T-helper 22 cell (primary cell): ENCODE results near the gene PXDN.
"Not testable (repeated sequence)": the region's sequence is repeated elsewhere in the genome, so short reads cannot be mapped to it uniquely, and the experiment has no call there.

Experiments
- DNase-seq: peaks from one replicate; pipeline ENCODE4 v3.0.0-alpha.2; 2020; ENCODE audit warnings: low read depth

PXDN gene

DNA sequence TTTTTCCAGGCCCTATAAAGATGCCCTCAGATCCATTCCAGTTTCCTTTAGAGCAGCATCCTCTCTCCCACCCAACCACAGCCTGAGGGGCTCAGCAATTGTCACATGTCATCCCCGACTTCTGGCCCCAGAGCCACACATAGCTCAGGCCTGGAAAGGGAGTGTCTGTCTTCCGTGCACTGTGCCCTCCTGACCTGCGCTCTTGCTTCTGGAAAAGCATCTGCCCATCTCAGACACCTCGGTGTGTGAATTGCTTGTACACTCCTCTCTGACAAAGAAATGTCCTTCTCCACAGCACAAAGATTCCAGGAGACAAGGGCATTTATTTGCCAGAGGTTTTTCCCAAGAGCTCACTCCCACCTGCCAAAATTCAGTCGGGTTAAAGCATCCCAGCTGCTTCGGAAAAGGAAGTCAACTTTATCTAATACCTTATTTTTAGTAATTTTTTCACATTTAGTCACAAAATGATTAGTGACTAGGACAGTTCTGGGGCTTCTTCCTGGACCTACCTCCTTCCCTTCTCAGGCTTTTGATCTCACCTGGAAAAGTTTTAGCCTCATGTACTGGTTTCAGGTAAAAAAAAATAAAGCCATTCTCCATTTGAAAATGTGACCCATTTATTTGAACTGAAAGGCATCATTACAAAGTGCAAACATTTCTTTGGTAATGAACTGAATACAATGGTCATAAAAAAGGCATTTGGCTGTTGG, 112.9 kb downstream of the PXDN start:
- no peak for DNase-seq

DNA sequence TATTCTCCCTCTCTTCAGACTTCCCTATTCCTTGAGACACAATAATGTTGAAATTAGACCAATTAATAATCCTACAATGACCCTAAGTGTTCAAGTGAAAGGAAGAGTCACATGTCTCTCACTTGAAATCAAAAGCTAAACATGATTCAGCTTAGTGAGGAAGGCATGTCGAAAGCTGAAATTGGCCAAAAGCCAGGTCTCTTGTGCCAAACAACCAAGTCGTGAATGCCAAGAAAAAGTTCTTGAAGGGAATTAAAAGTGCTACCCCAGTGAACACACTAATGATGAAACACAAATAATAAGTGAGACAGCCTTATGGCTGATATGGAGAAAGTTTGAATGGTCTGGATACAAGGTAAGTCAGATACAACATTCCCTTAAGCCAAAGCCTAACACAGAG, 115.4 kb downstream of the PXDN start:
- no peak for DNase-seq

DNA sequence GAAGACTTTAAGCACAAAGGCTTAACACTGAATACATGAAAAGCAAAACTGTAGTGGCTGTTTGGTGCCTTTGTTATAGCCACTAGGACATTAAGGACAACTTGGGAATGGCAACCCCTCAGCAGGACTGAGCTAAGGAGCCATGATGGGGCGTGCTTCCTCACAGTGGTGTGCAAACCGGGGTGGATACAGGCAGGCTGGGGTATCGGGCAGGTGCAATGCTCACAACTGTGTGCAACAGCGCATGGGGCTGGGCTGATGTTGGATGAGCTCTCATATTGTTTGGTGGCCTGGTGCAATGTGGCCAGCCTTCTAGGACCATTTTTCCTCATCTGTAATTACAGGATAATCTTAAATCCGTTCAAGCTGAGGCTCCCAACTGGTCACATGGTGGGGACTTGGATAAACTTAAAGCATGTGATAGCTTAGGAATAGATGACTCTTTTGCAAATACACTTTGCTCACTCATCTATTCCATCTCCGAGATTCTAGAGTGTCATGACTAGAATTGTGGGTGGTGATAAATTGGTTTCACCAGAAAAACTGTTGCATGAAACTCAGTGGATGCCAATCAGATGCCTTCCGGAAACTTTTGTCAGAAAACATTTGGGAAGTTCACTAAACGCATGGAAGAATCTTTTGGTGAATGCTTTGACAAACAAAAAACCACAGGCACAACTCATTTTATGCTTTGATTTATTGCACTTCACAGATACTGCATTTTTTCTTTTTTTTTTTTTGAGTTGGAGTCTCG, 116.5 kb downstream of the PXDN start:
- DNase-seq = no peak

- DNase-seq = no peak
Measured at GRCh38 chr2:1626271-1626681, 118.0 kb downstream of the PXDN start.

DNA sequence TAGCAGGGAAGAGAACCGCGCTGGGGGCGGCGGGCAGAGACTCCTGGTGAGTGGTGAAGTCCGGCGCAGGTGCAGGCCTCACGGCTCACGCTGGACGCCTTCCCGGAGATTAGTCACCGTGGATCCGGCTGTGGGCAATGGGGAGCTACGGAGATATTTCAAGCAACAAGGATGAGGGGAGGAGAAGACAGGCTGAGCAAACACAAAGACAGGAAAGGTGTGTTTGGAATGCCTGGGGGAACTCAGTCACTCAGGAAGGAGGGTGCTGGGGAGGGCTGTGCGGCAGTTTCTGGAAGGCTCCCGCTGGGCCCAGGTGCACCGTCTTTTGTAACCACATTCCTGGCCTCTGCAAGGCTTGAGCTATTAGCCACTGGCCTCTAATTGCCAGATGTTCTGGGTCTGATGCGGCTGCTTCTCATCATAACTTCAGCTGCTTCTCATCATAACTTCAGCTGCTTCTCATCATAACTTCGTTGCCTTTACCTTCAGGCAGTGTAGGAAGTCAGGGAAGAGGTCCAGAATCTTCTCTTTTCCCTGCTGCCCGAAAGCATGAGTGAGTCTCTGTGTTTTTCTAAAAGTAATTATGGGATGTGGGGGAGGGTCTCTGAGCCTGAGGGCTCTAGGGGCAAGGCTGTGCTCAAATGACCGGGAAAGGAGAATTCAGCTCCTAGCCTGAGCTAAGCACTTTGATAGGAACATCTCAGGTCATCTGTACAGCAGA, 118.9 kb downstream of the PXDN start:
- no peak for DNase-seq

DNA sequence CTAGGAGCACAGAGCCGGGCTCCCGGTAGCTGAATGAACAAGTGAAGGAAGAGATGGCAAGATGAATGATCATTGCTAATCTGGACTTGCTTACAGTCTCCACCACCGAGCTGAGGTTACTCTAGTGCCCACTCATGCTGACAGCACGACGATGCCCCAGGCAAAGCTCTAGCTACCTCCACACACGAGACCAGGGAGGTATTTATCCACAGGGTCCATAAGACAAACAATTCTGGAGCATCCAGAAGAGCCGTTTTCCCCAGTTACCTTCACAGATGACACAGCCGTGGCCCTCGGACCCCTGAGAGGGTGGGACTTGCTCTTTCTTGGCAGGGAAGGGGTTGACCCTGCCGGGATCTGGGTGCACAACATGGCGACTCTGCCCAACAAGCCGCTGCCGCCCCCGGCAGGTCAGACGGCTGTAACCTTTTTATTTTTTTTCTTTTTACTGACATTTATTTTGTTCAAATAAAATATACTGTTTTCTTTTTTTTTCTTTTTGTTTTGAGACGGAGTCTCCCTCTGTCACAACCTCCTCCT, 120.3 kb downstream of the PXDN start:
- no peak for DNase-seq

- no peak for DNase-seq
Measured at GRCh38 chr2:1622521-1623200, 121.7 kb downstream of the PXDN start.

- DNase-seq = not testable (repeated sequence)
Measured at GRCh38 chr2:1621976-1622375, 122.3 kb downstream of the PXDN start.

GRCh38 chr2:1621501-1621900, 122.8 kb downstream of the PXDN start:
- DNase-seq = no peak

DNA sequence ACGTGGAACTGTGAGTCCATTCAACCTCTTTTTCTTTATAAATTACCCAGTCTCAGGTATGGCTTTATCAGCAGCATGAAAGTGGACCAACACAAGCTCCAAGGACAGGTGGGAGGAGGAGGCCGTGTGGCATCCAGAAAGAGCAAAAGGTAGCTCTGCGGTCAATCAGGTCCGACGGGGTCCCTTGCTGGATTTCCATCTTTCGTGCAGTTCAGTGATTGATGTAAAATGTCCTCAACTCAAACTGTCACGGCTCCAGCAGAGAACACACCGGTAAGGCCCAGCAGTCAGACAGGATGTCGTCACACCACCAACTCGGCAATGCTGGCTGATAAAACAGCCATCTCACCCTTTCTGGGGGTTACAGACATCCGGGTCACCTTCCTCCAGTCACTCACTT, 123.3 kb downstream of the PXDN start:
- DNase-seq = no peak

DNA sequence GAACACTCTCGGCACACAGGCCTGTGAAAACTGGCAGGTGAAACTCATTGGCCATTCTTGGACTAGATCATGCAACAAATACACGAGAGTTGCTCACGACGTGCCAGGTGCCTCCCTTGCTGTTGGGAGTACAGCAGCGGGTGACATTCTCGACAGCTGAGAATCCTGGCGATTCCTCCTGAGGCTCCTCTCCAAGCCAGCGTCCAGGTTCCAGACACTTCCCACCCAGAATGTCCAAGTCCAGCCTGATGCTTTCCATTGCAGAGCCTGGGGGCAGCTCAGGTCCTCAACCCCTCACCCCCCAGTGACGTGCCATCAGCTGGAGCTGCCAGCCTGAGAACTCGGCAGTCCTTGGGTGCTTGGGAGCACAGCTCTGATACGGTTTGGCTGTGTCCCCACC, 124.2 kb downstream of the PXDN start:
- DNase-seq = no peak

DNA sequence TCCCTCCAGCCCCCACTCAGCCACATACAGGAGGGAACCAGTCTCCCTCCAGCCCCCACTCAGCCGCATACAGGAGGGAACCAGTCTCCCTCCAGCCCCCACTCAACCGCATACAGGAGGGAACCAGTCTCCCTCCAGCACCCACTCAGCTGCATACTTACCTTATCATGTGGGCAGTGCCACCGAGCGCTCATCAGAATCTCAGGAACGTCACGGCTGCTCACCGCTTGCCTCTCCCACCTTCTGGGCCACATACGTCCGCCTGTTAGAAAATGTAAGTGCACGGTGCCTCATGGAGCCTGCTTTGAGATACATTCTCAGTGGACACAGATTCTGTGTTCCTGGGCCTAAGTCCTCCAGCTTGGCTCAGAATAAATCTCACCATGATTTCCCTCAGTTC, 124.8 kb downstream of the PXDN start:
- DNase-seq = no peak

DNA sequence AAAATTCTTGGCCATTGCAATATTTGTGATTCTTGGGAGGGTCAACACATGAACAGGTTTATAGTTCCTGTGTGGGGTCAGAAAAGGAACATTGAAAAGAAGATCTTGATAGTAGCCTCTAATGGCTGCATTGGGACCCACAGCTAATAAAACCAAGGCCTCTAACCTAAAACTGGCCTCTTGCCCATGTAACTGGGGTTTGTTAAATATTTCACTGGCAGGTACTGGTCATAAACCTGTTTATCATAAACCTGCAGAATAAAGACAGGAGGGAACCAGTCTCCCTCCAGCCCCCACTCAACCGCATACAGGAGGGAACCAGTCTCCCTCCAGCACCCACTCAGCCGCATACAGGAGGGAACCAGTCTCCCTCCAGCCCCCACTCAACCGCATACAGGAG, 125.3 kb downstream of the PXDN start:
- DNase-seq = no peak

GRCh38 chr2:1618191-1618961, 125.9 kb downstream of the PXDN start:
- no peak for DNase-seq

DNA sequence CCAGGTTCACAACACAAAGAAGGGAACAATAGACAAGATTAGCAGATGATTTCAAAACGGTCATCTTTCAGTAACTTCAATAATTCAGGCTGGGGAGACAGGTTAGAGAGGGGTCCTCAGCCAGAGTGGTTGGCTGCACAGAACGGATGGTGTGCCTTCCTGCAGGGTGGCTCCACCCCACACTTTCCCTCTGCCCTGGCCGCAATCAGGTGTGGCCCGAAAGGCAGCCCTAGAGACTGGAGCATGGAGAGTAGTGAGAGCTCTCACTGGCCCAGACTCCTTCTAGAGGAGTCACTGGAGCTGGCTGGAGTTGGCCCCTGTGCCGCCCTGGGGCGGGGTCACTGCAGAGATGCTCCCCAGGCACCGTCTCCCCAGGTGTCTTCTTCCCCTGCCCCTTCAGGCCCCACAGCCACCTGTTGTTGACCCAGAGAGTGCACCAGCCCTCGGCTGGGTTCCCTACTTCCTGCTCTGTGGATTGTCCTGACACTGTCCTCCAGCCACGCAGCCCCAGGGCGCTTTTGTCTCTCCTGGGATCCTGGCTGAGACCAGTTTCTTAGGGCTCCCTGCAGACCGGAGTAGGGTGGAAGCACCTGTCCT, 126.8 kb downstream of the PXDN start:
- no peak for DNase-seq

DNA sequence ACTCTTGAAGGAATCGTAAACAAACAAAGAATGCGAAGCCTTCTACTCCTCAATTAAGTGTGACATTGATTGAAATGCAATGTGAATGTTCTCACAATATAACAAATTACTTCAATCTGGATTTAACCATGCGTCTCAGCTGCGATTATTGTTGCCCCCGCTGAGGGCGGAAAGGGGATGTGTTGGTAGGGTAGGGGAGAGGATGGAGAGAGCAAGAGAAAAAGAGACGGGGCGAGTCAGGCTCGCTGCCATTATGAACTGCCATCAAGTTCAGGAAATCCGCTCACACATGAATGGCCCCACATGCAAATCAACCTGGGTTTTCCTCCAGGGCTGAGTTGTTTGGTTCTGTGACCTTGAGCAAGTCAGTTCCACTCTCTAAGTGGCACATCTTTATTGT, 129.8 kb downstream of the PXDN start:
- DNase-seq = no peak

GRCh38 chr2:1613731-1614354, 130.5 kb downstream of the PXDN start:
- DNase-seq = no peak

DNA sequence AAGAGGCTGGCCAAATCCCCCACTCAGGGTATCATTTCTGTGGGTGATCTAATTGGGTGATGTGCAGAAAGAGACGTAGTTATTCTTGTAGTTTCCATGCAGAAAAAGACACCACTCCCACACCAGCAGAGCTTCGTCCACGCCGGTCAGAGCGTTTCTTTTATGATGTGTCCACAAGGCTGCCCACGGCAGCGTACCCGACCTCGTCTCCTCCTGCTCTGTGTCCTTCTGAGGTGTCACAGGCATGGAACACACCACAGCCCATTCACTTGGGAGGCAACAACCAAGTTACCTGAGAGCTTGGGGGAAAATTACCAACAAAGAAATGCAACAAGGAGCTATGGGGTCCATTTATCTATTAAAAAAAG, 131.3 kb downstream of the PXDN start:
- no peak for DNase-seq

DNA sequence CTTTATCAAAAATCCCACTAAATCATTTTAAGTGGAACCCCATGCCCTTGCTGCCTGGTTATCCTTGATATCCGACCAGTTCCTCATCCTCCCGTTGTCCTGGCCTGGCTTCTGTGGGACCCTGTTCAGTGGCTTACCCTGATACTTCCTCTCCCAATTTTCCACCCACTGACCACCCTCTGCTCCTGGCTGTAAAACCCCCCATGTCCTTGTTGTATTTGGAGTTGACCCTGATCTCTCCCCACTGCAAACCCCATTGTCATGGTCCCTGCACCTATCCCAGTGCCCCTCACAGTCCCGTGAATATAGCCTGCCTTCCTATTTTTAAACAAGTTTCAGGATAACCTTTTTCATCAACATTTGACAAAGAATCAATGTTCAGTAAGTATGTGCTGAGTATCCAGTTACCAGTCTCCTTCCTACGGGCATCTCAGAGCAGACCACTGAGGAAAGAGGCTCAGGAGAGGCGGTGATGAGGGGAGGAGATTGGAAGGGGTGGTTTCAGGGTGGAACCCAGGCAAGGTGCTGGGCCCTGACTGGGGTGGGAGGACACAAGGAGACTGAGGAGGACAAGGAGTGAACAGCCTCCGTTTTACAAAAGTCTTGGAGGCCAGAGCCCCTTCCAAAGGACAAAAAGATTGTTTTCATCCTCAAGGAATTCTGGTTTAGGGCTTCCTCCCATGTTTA, 131.8 kb downstream of the PXDN start:
- no peak for DNase-seq

DNA sequence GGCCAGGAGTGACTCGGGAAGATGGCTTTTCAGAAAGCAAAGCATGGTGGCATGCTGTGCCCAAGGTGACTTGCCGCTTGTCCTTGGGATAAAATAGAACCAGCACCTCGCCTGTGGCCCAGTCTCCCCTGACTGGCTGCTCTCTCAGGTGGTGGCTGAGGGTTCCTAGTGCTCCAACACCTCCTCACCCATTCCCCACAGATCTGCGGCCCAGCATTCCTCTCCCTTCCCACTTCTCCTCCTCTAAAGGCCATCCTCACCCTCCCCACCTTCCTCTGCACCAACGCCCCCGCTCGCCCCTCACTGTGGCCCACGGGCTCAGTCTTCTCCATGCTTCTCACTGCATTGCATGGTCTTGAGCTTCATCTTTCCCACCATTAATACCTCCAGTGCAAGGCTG, 132.4 kb downstream of the PXDN start:
- no peak for DNase-seq
